ENCODE measurements around the gene TBC1D25.

TBC1D25 gene

GRCh38 chrX:48539345-48540027 is at the start of gene TBC1D25:
Gene TBC1D25 (plus strand): TSS chrX:48539714. CDS start chrX:48539798, 84 bp downstream.
- peak; percentile 87 to 90 for DNase-seq

DNA sequence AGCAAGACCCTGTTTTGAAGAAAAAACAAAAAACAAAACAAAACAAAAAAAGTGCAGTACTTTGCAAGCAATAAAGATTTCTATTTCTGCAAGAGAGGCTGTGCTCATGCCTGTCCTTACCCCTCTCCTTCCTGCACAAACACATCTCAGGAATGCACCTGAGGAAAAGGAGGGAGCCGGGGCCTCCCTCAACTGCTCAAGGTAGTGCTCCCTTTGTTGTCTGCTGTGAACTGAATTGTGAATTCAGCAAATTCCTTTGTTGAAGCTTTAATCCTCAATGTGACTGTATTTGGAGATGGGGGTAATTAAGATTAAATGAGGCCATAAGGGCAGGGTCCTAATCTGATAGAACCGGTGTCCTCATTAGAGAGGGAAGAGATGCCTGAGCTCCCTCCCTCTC is 49.6 kb upstream of the TBC1D25 start:
- DNase-seq = no peak

DNA sequence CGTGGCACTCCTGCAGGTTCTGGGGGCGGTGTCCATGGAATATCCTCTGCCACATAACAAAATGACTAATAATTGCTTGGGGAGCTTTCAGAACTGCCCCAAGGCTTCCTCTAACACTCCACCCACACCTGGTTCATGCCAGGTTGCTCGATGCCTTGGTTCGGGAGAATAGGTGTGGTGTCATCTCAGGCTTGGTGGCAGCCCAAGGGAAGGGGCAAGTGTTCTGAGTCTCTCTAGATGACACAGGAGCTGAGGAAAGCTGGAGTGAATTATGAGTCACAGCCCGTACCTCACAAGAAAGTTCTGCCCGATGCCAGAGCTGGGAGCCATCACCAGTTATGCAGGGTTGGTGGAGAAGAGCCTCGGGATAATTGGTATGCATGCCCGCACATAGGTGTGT is 48.9 kb upstream of the TBC1D25 start:
- no peak for DNase-seq

- no peak for DNase-seq
Observed at GRCh38 chrX:48491809-48492208, 47.7 kb upstream of the TBC1D25 start.

DNA sequence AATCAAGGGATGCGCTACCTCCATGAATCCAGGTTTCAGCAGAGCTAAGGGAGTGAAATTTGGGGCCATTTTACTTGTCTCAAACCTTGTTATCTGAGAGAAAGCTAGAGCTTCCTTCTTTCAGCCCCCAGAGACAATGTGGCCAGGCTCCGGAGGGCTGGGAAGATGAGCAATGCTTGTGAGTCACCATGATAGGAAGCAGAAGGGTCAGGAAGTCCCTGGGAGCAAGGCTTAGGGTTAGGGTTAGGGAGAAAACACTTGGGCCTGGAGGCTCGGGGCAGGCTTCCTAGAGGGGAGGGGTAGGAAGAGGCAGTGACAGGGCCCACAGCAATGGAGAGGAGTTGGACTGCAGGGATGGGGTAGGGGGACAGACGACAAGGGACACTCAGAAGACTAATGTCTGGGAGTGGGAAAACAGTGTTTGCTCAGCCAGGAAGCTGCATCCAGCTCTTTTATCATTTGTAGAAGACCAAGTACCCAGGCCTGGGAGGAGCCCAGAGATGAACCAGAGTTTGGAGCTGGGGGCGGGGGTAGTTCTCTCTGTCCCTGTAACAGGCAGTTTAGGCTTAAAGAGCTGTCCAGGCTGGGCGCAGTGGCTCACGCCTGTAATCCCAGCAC is 47.1 kb upstream of the TBC1D25 start:
- no peak for DNase-seq

- no peak for DNase-seq
Observed at GRCh38 chrX:48493890-48494364, 45.6 kb upstream of the TBC1D25 start.

DNA sequence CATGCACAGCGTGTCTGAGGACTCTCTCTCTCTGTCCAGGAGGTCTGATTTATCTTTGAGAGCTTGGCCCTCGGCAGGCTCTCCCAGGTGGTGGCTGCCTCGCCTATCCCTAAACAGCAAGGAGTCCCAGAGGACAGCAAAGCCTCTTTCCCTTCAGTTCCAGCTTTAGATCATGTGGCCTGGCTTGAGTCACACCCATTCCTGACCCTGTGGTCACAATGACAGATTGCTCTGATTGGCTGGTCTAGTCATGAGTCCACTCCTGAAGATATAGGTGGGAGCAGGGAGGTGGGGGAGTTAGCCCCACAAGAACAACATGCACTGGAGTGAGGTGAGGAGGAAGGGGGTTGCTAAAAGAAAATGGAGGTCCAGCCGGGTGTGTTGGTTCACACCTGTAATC is 42.9 kb upstream of the TBC1D25 start:
- DNase-seq = no peak

DNA sequence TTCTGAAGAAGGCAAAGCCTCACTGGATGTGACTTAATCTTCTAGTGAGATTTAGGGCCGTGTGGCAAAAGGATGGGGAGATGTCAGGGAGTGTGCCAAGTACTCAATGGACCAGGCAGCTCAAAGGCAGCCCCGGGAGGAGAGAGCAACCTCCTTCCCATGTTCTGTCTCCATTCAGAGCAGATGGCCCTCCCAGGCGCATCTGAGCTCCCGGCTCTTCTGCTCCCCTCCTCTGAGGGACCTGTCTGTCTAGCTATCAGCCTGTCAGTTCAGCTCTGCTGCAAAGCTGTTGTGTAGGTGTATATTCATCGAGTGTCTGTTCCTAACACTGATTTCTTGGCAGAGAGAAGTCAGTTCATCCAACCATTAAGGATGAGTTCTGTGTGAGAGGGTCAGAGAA is 41.6 kb upstream of the TBC1D25 start:
- no peak for DNase-seq

DNA sequence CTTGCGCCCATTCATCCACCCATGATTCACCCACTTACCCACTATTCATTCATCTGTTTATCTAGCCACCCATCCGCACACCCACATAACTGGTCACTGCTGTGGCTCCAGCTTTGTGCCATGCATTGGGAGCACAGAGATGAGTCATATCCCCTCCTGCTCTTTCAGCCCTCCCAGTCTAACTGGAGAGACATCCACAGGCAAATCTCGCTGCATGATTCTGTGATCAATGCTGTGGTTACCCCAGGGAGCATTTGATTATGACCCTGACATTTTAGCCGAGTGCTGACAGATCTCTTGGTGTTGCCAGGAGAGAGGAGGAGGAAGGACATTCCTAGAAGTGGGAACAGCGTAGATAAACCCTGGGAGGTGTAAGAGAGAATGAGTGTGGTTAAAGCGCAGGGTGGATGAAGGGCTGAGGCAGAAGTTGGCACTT is 41.1 kb upstream of the TBC1D25 start:
- no peak for DNase-seq

GRCh38 chrX:48504261-48504660 is 35.3 kb upstream of the TBC1D25 start:
- DNase-seq = no peak

- DNase-seq = no peak
Observed at GRCh38 chrX:48505481-48505880, 34.0 kb upstream of the TBC1D25 start.

DNA sequence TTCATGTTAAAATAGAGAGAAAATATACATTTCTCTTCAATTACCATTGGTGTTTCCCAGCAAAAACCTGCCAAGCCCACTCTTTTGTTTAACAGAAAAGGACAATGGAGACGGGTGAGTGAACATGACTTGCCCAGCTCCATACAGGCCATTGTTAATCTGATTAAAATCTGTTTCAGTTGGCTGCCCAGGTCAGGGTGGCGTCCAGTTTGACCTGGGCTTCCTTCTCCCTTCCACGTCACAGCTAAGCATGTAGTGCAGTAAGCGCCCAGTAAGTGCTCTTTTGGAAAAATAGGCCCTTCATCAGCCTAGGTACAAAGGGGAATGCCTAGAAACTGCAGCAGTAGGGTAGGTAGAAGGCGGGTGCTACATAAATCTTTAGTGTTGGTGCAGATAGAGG is 32.3 kb upstream of the TBC1D25 start:
- DNase-seq = no peak

- peak; percentile 59 to 70 for DNase-seq
Observed at GRCh38 chrX:48508400-48509244, 30.9 kb upstream of the TBC1D25 start, which contains the start of gene PORCN. Gene PORCN (plus strand): TSS chrX:48508992. CDS start chrX:48509821, 829 bp downstream.

GRCh38 chrX:48509245-48509590 is 30.3 kb upstream of the TBC1D25 start:
- DNase-seq = no peak

- no peak for DNase-seq
Observed at GRCh38 chrX:48509619-48510018, 29.9 kb upstream of the TBC1D25 start.

- DNase-seq = no peak
Observed at GRCh38 chrX:48511560-48511959, 28.0 kb upstream of the TBC1D25 start.

DNA sequence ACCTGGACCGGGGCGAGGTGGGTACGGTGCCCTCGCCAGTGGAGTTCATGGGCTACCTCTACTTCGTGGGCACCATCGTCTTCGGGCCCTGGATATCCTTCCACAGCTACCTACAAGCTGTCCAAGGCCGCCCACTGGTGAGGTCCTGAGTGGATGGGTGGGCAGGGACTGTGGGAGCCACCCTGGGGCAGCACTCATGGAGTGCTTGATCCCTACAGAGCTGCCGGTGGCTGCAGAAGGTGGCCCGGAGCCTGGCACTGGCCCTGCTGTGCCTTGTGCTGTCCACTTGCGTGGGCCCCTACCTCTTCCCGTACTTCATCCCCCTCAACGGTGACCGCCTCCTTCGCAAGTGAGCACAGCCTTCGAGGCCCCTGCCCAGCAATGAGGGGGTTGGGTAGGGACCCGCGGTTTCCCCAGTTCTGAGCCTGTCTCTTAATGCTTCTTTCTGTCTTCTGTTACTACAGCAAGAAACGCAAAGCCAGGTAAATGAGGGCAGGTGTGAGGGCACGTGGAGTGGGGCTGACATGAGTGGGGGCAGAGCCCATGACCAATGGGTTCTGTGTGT is 27.1 kb upstream of the TBC1D25 start:
- DNase-seq = no peak

DNA sequence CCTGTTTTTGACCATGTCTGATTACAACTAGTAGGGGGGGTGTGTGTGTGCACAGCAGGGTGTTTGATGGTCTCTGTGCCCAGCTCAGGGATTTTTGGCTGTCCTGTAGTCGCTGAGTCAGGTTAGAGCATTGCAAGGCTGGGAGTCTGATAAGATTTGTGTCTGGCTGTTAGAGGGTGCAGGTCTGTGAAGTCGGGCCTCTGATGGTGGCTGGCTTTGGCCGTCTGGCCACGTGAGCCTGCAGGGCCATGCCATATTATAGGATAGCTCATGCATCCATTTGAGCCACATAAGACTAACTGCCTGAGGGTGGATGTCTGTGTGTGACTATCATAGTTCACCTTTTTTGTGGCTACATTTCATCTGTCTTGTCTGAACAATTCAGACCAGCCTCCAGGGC is 25.8 kb upstream of the TBC1D25 start:
- no peak for DNase-seq

DNA sequence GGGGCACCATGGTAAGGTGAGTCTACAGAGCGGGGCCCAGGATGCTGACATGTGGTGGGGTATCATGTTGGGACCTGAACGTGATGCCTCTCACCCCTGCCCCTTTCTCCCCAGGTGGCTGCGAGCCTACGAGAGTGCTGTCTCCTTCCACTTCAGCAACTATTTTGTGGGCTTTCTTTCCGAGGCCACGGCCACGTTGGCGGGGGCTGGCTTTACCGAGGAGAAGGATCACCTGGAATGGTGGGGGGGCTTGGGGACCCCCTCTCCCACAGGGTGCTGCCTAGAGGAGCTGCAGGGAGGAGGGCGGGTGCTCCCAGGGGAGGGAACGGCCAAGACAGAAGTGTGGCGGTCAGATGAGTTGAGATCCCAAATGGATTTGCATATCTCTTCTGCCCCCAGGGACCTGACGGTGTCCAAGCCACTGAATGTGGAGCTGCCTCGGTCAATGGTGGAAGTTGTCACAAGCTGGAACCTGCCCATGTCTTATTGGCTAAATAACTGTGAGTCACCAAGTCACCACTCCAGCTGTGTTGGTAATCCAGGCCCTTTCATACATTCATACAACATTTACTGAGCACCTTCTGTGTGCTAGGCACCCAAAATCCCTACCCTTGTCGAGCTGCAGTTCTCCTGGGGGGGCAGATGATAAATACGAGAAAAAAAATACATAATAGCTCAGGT is 25.2 kb upstream of the TBC1D25 start:
- no peak for DNase-seq

- DNase-seq = no peak
Observed at GRCh38 chrX:48514868-48515460, 24.6 kb upstream of the TBC1D25 start.

GRCh38 chrX:48515842-48516241 is 23.7 kb upstream of the TBC1D25 start:
- no peak for DNase-seq

DNA sequence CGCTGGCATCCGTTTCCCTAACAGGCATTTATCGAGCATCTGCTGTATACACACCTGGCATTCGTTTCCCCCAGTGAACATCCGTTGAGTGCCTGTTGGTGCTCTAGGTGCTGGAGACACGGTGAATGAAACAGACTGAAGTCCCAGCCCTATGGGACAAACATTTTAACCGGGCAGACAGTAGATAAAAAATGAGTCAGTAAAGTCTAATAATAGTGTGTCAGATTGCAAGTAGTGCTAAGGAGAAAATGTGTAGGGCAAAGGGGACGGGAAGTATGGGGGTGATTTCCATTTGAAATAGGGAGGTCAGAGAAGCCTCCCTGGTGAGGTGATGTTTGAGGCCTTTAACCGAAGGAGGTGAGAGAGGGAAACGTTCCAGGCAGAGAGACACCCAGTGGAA is 23.2 kb upstream of the TBC1D25 start:
- no peak for DNase-seq

All from stimulated activated CD4-positive, alpha-beta T cell treated with anti-CD3 and anti-CD28 coated beads, Interleukin-2, amount 100 ng/mL, for 48 hours (primary cell).